H9 (cell line): ENCODE measurements around the gene BATF. TPM values are rescaled to one million over a fixed set of nuclear protein-coding genes. Genes with fewer than 3 reads are reported as not detected.

Source experiments
- DNase-seq: peaks from one replicate; pipeline ENCODE4 v3.0.0-alpha.2; 2017
- H2AFZ ChIP-seq: one replicate; pipeline ENCODE4 v1.6.1; 2013; ENCODE audit warnings: mild to moderate bottlenecking, low read length, control low read depth, moderate library complexity
- H2AK5ac ChIP-seq: 2 replicates; pipeline ENCODE4 v1.6.1; 2013; ENCODE audit warnings: low read length, control low read depth, mixed read lengths; ENCODE audit not compliant: insufficient read length
- H2BK120ac ChIP-seq: one replicate; pipeline ENCODE4 v1.6.1; 2013; ENCODE audit warnings: low read depth, mild to moderate bottlenecking, low read length, control low read depth, inconsistent platforms; ENCODE audit not compliant: poor library complexity, severe bottlenecking
- H2BK12ac ChIP-seq: 2 replicates; pipeline ENCODE4 v1.6.1; 2013; ENCODE audit warnings: low read length, control low read depth, mixed read lengths, low read depth; ENCODE audit not compliant: insufficient read length
- H2BK15ac ChIP-seq: 2 replicates; pipeline ENCODE4 v1.6.1; 2013; ENCODE audit warnings: low read depth, low read length, control low read depth
- H2BK20ac ChIP-seq: one replicate; pipeline ENCODE4 v1.6.1; 2013; ENCODE audit warnings: low read depth, mild to moderate bottlenecking, low read length, control low read depth, inconsistent platforms; ENCODE audit not compliant: poor library complexity, severe bottlenecking
- H2BK5ac ChIP-seq: 2 replicates; pipeline ENCODE4 v1.6.1; 2013; ENCODE audit warnings: low read length, control low read depth, mixed read lengths; ENCODE audit not compliant: insufficient read length
- H3K14ac ChIP-seq: 2 replicates; pipeline ENCODE4 v1.6.1; 2013; ENCODE audit warnings: low read length, control low read depth; ENCODE audit not compliant: insufficient read depth
- H3K18ac ChIP-seq: 2 replicates; pipeline ENCODE4 v1.6.1; 2013; ENCODE audit warnings: low read depth, mild to moderate bottlenecking, mixed read lengths, low read length, control low read depth; ENCODE audit not compliant: insufficient read length
- H3K23ac ChIP-seq: 2 replicates; pipeline ENCODE4 v1.6.1; 2013; ENCODE audit warnings: low read length, control low read depth, mixed read lengths, low read depth; ENCODE audit not compliant: insufficient read length
- H3K23me2 ChIP-seq: 2 replicates; pipeline ENCODE4 v1.6.1; 2013; ENCODE audit warnings: low read depth, mild to moderate bottlenecking, mixed read lengths, low read length, control low read depth; ENCODE audit not compliant: insufficient read length, poor library complexity, severe bottlenecking
- H3K27ac ChIP-seq: 2 replicates; pipeline ENCODE4 v1.5.1; 2013; ENCODE audit warnings: low read length, control low read depth, mixed read lengths, low read depth; ENCODE audit not compliant: insufficient read length
- H3K27me3 ChIP-seq: 2 replicates; pipeline ENCODE4 v1.6.1; 2013; ENCODE audit warnings: low read length, control low read depth, inconsistent platforms; ENCODE audit not compliant: insufficient read depth
- H3K4ac ChIP-seq: 2 replicates; pipeline ENCODE4 v1.6.1; 2013; ENCODE audit warnings: low read depth, mild to moderate bottlenecking, control low read depth, inconsistent platforms, low read length, moderate library complexity
- H3K4me1 ChIP-seq: 2 replicates; pipeline ENCODE4 v1.6.1; 2013; ENCODE audit warnings: low read length, control low read depth, inconsistent platforms; ENCODE audit not compliant: insufficient read depth
- H3K4me2 ChIP-seq: 2 replicates; pipeline ENCODE4 v1.6.1; 2013; ENCODE audit warnings: low read length, control low read depth, mixed read lengths; ENCODE audit not compliant: insufficient read length, insufficient read depth
- H3K56ac ChIP-seq: 2 replicates; pipeline ENCODE4 v1.6.1; 2013; ENCODE audit warnings: low read depth, mild to moderate bottlenecking, mixed read lengths, low read length, control low read depth; ENCODE audit not compliant: insufficient read length
- H3K79me1 ChIP-seq: 2 replicates; pipeline ENCODE4 v1.6.1; 2013; ENCODE audit warnings: low read depth, mild to moderate bottlenecking, moderate library complexity, low read length, control low read depth, inconsistent platforms; ENCODE audit not compliant: insufficient read depth, poor library complexity, severe bottlenecking
- H3K79me2 ChIP-seq: 2 replicates; pipeline ENCODE4 v1.6.1; 2013; ENCODE audit warnings: low read length, control low read depth, inconsistent platforms; ENCODE audit not compliant: insufficient read depth
- H3K9ac ChIP-seq: 2 replicates; pipeline ENCODE4 v1.6.1; 2013; ENCODE audit warnings: low read length, control low read depth, mixed read lengths; ENCODE audit not compliant: insufficient read length; ENCODE audit errors: extremely low read depth
- H3K9me3 ChIP-seq: one replicate; pipeline ENCODE4 v1.6.1; 2013; ENCODE audit warnings: low read depth, low read length, inconsistent platforms; ENCODE audit not compliant: control insufficient read depth
- H3T11ph ChIP-seq: one replicate; pipeline ENCODE4 v1.6.1; 2013; ENCODE audit warnings: mild to moderate bottlenecking, low read length, control low read depth, inconsistent platforms
- H4K20me1 ChIP-seq: one replicate; pipeline ENCODE4 v1.6.1; 2013; ENCODE audit not compliant: control insufficient read depth, insufficient read length, insufficient read depth
- H4K5ac ChIP-seq: 2 replicates; pipeline ENCODE4 v1.6.1; 2013; ENCODE audit warnings: low read depth, mild to moderate bottlenecking, mixed read lengths, low read length, control low read depth; ENCODE audit not compliant: insufficient read length
- H4K8ac ChIP-seq: replicated peaks from 2 replicates; pipeline ENCODE4 v1.6.1; 2013; ENCODE audit warnings: low read length, control low read depth, mixed read lengths, low read depth; ENCODE audit not compliant: insufficient read length
- H4K91ac ChIP-seq: 2 replicates; pipeline ENCODE4 v1.6.1; 2013; ENCODE audit warnings: low read depth, mild to moderate bottlenecking, moderate library complexity, mixed read lengths, low read length, control low read depth; ENCODE audit not compliant: insufficient read length
- H3K27ac Mint-ChIP-seq, 3 experiments: 2 replicates in 2 of 3; 3 replicates in 1 of 3; pipeline ENCODE4 v1.8.0; 2020 to 2021; ENCODE audit warnings: mixed read lengths in 3 of 3, mild to moderate bottlenecking in 1 of 3, moderate library complexity in 1 of 3
- H3K27me3 Mint-ChIP-seq: 2 replicates; pipeline ENCODE4 v1.8.0; 2021; ENCODE audit warnings: low read depth, mild to moderate bottlenecking, moderate library complexity, mixed read lengths
- H3K36me3 Mint-ChIP-seq, 3 experiments: 2 replicates in 2 of 3; 3 replicates in 1 of 3; pipeline ENCODE4 v1.8.0; 2020 to 2021; ENCODE audit warnings: low read depth in 3 of 3, mixed read lengths in 3 of 3; ENCODE audit not compliant: insufficient read depth in 1 of 3
- H3K4me1 Mint-ChIP-seq, 2 experiments: 2 replicates each; pipeline ENCODE4 v1.8.0; 2020; ENCODE audit warnings: mixed read lengths in 2 of 2
- H3K4me3 Mint-ChIP-seq, 2 experiments: 2 replicates in 1 of 2; 3 replicates in 1 of 2; pipeline ENCODE4 v1.8.0; 2020 to 2021; ENCODE audit warnings: mild to moderate bottlenecking in 2 of 2, mixed read lengths in 2 of 2, moderate library complexity in 1 of 2
- H3K9me3 Mint-ChIP-seq, 2 experiments: 2 replicates in 1 of 2; 3 replicates in 1 of 2; pipeline ENCODE4 v1.8.0; 2020; ENCODE audit warnings: mild to moderate bottlenecking in 2 of 2, mixed read lengths in 2 of 2, moderate library complexity in 1 of 2
- WGBS: extraction: QIAGEN DNeasy Blood & Tissue Kit; methylation state at CpG from one replicate; pipeline ENCODE4 v1.1.7; 2013; ENCODE audit warnings: missing lambda C conversion rate, low lambda C conversion rate, mixed read lengths; ENCODE audit not compliant: insufficient read length; ENCODE audit errors: extremely low coverage; 5-methylcytosine and 5-hydroxymethylcytosine counted together
- total RNA-seq: library from RNA; stranded (reverse); gene quantifications from 2 replicates; pipeline ENCODE4 v1.2.1, GENCODE V29; 2021
- TF ChIP-seq, protein P1 (sequence below): fragments of 200-600 bp; sonication (generic); conservative IDR thresholded peaks from 3 replicates; pipeline ENCODE4 v1.8.0; 2021; ENCODE audit warnings: antibody characterized with exemption, mild to moderate bottlenecking

BATF gene
- total RNA-seq, 1 experiment from 2014 or later = not detected

DNA sequence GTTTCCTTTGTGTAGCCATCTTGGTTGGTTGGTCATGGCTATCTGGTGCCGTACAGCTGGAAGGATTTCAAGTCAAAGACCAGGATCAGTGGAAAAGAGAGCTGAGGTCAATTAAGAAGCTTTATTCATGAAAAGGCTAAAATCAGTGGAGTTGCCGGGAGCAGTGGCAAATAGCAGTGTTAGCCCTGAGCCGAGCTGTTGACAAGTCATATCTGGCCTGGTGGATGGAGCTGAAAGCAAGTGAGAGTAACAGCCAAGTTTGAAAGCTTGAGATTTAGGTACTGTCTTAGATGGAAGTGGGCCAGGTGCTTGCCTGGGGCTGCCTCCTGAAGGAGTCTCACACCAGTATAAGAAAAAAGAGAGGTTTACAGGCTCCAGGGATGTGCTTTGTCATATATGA, 9.0 kb downstream of the BATF start:
- no peaks in the 10 kb centered on the region for H3K27me3 Mint-ChIP-seq

More for the DNA sequence above, 9.0 kb downstream of the BATF start:
- no peaks in the 10 kb centered on the region for H3K9me3 Mint-ChIP-seq
- no peak overlapping the region for H2AFZ ChIP-seq
- H4K91ac ChIP-seq = no peak overlapping the region
- no peak overlapping the region for H3K4me3 Mint-ChIP-seq
- no peaks in the 10 kb centered on the region for H4K20me1 ChIP-seq
- no peak overlapping the region for H4K5ac ChIP-seq
- no peaks in the 10 kb centered on the region for H3K79me1 ChIP-seq
- H3K23ac ChIP-seq = no peak overlapping the region
- no peaks in the 10 kb centered on the region for H3K23me2 ChIP-seq
- H3K4me1 Mint-ChIP-seq = no peaks in the 10 kb centered on the region
- no peaks in the 10 kb centered on the region for H3K9me3 ChIP-seq
- DNase-seq = no peak
- H3K36me3 Mint-ChIP-seq = no peaks in the 10 kb centered on the region
- H2BK20ac ChIP-seq = no peak overlapping the region
- no peak overlapping the region for H3K27ac Mint-ChIP-seq
- H3K27ac ChIP-seq = no peak overlapping the region
- no peak overlapping the region for H3K18ac ChIP-seq
- no peak overlapping the region for H4K8ac ChIP-seq
- no peak overlapping the region for H2AK5ac ChIP-seq
- no peak overlapping the region for H3K56ac ChIP-seq
- no peak overlapping the region for H2BK12ac ChIP-seq
- no peaks in the 10 kb centered on the region for H3K4me1 ChIP-seq
- H3K9ac ChIP-seq = no peak overlapping the region
- WGBS = no CpG with 5 or more reads among the region's 3 CpGs
- H3K14ac ChIP-seq = no peak overlapping the region
- no peak overlapping the region for H2BK5ac ChIP-seq
- TF ChIP-seq, protein P1, sequence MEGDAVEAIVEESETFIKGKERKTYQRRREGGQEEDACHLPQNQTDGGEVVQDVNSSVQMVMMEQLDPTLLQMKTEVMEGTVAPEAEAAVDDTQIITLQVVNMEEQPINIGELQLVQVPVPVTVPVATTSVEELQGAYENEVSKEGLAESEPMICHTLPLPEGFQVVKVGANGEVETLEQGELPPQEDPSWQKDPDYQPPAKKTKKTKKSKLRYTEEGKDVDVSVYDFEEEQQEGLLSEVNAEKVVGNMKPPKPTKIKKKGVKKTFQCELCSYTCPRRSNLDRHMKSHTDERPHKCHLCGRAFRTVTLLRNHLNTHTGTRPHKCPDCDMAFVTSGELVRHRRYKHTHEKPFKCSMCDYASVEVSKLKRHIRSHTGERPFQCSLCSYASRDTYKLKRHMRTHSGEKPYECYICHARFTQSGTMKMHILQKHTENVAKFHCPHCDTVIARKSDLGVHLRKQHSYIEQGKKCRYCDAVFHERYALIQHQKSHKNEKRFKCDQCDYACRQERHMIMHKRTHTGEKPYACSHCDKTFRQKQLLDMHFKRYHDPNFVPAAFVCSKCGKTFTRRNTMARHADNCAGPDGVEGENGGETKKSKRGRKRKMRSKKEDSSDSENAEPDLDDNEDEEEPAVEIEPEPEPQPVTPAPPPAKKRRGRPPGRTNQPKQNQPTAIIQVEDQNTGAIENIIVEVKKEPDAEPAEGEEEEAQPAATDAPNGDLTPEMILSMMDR = no peak
- H2BK120ac ChIP-seq = no peak overlapping the region
- H3K27me3 ChIP-seq = no peaks in the 10 kb centered on the region
- no peak overlapping the region for H3T11ph ChIP-seq
- no peak overlapping the region for H2BK15ac ChIP-seq
- H3K79me2 ChIP-seq = no peaks in the 10 kb centered on the region
- H3K4ac ChIP-seq = no peak overlapping the region
- no peak overlapping the region for H3K4me2 ChIP-seq
